ENCODE results near the gene AJAP1.

GRCh38 chr1:4676253-4676652, 21.8 kb downstream of the AJAP1 start:
- TF ChIP-seq POLR2A (IDR thresholded peaks at IDR 0.05) = no peak
- TF ChIP-seq CTCF (IDR thresholded peaks at IDR 0.05) = no peak

Data from esophagus squamous epithelium (tissue), 4 donors.